ENCODE data around the gene STOML2.
A peak's percentile ranks its signal among the peaks of the same experiment; 100 is the strongest.

The STOML2 gene

DNA sequence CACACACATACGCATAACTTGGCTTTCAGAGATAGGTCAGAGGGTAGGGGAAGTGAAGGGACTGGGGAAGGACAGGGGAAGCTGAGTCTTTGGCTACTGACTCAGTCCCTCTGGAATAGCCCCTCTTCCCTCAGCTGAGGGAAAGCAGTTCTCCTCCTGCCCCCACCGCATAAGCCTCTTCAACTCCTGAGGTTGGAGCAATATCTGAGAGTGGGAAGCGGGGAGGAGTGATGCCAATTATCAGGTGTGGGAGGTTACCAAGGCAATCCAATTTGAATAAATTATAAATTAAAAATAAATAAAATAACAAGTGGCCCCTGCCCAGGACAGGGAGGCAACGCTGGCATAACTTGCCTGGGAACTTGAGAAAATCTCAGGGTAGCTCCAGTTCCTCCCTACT, 1.7 kb upstream of the STOML2 start:
- no peak for TF ChIP-seq JUND (IDR thresholded peaks at IDR 0.05; ENCODE audit: low read depth)
- no peak for DNase-seq (ENCODE audit: low read depth in 1 of 2, low spot score in 1 of 2)
- in situ Hi-C loops (cut with HindIII; ENCODE audit: low pct_unique_long_range_greater_than_20kb, low sequenced_read_pairs) = no loop called here

DNA sequence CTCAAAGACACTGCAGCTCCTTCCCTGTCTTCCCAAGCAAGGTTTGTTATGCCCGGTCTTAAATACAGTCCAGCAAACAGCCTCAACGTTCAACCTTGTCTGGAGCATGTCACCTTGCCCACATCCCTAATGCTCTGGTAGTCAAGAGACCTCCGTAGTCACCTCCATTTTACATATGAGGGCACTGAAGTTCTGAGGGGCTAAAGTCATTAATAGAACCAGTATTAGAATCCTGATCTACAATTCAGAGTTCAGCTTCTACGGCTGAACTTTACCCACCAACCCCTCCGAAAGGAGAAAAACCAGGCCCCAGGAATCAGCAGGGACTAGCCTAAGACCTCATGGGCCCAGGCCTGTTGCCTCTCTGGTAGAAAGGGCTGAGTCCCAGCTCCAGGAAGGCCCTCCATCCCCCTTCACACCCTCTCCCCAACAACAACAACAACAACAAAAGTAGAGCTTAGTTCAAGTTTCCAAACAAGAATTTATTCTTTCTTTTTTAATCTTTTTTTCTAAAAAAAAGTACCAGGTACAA, 795 bp upstream of the STOML2 start:
- DNase-seq (ENCODE audit: low read depth in 1 of 2, low spot score in 1 of 2) = no peak
- no peak for TF ChIP-seq JUND (IDR thresholded peaks at IDR 0.05; ENCODE audit: low read depth)
- in situ Hi-C loops (cut with HindIII; ENCODE audit: low pct_unique_long_range_greater_than_20kb, low sequenced_read_pairs) = no loop called here

DNA sequence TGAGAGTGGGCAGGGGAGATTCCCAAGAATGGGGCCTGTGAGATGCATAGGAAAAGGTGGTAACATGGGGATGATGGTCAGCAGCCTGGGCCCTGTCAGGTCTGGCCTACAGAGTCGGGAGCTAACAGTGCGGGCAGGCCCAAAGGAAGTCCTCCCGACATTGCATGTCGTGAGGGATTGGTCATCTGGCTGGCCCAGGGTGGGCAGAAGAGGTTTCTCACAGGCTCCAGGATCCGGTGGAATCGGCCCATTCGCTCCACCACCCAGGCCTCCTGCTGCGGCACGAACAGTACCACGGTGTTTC, 514 bp downstream of the STOML2 start:
- no peak for DNase-seq (ENCODE audit: low read depth in 1 of 2, low spot score in 1 of 2)
- in situ Hi-C loops (cut with HindIII; ENCODE audit: low pct_unique_long_range_greater_than_20kb, low sequenced_read_pairs) = no loop called here
- no peak for TF ChIP-seq JUND (IDR thresholded peaks at IDR 0.05; ENCODE audit: low read depth)

DNA sequence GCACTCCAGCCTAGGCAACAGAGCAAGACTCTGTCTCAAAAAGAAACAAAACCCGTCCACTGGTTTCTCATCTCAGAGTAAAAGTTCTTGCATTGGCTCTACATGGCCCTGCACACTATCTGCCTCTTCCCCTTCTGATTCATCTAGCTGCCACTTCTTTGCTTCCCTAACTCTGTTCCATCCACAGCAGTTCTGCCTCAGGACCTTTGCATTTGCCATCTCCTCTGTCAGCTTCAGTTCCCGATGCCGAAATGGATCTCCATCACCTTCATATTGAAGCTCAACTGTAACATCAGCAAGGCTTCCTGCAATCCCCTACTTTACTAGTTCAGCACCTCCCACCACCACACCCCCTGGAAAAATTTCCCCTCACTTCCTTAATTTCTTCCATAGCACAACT, 5.4 kb downstream of the STOML2 start:
- no peak for TF ChIP-seq JUND (IDR thresholded peaks at IDR 0.05; ENCODE audit: low read depth)
- DNase-seq (ENCODE audit: low read depth in 1 of 2, low spot score in 1 of 2) = no peak
- in situ Hi-C loops (cut with HindIII; ENCODE audit: low pct_unique_long_range_greater_than_20kb, low sequenced_read_pairs) = no loop called here

DNA sequence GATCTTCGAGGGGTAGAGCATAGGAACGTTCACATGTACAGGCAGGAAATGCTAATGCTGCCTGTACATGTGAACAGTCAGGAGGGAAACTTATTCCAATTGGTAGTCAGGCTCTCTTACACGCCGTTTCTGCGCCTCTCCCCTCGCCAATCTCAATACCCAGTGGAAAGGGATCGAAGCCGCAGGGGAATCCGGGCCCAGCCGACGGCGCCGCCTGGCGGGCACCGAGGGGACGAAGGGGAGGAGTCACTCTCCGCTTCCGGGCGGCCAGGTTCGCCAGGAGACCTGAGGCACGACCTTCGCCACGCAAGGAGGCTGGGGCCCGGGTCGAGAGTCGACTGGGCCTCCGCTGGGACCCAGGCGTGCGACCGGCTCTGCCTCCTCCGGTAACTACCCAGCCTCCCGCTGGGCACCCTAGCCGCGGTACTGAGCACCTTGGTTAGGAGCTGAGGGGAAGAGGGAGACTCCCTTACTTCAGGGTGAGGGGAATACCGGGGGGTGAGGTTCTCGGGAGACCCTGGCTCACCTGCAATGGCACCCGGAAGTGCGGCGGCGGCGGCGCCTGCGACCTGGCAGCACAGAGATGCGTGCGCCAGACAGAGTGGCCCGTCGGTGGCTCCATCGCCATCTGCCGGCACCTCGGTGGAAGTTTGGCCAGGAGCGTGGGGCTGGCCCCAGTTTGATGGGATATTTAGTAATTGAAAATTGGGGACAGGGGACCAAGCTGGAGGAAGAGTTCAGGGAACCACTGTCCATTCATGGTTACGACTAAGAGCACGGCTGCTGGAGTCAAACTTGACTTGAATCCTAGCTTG, 6.7 kb downstream of the STOML2 start, which contains the start of gene PIGO:
PIGO (minus strand) TSS at position 557 of the 815 bp plus-strand sequence. CDS start 1,026 bp downstream, outside the sequence.
- DNase-seq (ENCODE audit: low read depth in 1 of 2, low spot score in 1 of 2) = peak; percentile 59 to 88
- in situ Hi-C loops (cut with HindIII; ENCODE audit: low pct_unique_long_range_greater_than_20kb, low sequenced_read_pairs) = no loop called here
- TF ChIP-seq JUND (IDR thresholded peaks at IDR 0.05; ENCODE audit: low read depth) = no peak

DNA sequence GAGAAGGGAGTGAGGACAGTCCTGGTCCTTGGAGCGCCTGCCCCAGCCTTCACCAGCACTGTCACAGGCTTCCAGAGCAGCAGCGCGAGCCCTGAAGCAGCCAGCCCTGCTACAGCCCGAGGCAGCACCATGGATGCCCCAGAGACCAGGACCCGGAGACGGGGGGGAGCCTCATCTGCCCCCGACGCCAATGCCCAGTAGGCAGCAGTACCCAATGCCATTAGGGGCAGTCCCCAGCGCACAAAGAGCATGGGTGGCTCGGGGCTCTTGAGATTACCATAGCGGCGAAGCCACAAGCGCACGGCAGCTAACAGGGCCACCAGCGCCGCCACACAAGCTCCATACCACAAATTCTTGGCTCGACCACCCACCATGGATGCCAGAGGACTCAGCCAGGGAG, 11.4 kb downstream of the STOML2 start:
- DNase-seq (ENCODE audit: low read depth in 1 of 2, low spot score in 1 of 2) = no peak
- in situ Hi-C loops (cut with HindIII; ENCODE audit: low pct_unique_long_range_greater_than_20kb, low sequenced_read_pairs) = no loop called here
- TF ChIP-seq JUND (IDR thresholded peaks at IDR 0.05; ENCODE audit: low read depth) = no peak

DNA sequence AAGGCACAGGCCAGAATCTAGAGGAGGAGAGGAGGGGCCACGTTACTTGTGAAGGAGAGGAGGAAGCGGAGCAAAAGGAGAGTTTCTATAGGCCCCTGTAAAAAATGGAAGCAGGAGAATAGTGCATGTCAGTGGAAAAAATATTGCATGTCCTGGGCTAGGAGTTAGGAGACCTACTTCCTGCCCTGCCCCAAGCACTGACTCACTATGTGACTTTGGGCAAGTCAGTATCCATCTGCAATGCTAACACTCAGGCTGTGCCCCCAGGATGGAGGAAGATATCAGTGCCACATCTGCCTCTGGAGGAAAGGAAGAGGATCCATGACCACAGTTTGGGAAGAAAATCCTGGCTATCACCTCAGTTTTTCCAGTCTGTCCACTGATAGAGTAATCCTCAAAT, 13.5 kb downstream of the STOML2 start:
- no peak for DNase-seq (ENCODE audit: low read depth in 1 of 2, low spot score in 1 of 2)
- in situ Hi-C loops (cut with HindIII; ENCODE audit: low pct_unique_long_range_greater_than_20kb, low sequenced_read_pairs) = no loop called here
- TF ChIP-seq JUND (IDR thresholded peaks at IDR 0.05; ENCODE audit: low read depth) = no peak

DNA sequence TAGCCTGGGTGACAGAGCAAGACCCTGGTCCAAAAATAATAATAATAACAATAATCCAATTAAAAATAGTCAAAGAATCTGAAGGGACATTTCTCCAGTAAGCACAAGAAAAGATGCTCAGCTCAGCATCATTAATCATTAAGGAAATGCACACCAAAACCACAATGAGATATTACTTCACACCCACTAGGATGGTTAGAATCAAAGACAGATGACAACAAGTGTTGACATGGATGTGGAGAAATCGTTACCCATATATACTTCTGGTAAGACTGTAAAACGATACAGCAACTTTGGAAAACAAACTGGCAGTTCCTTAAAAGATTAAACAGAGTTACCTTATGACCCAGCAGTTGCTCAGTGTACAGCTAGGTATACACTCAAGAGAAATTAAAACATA, 17.9 kb downstream of the STOML2 start:
- DNase-seq (ENCODE audit: low read depth in 1 of 2, low spot score in 1 of 2) = no peak
- TF ChIP-seq JUND (IDR thresholded peaks at IDR 0.05; ENCODE audit: low read depth) = no peak
- in situ Hi-C loops (cut with HindIII; ENCODE audit: low pct_unique_long_range_greater_than_20kb, low sequenced_read_pairs) = no loop called here

DNA sequence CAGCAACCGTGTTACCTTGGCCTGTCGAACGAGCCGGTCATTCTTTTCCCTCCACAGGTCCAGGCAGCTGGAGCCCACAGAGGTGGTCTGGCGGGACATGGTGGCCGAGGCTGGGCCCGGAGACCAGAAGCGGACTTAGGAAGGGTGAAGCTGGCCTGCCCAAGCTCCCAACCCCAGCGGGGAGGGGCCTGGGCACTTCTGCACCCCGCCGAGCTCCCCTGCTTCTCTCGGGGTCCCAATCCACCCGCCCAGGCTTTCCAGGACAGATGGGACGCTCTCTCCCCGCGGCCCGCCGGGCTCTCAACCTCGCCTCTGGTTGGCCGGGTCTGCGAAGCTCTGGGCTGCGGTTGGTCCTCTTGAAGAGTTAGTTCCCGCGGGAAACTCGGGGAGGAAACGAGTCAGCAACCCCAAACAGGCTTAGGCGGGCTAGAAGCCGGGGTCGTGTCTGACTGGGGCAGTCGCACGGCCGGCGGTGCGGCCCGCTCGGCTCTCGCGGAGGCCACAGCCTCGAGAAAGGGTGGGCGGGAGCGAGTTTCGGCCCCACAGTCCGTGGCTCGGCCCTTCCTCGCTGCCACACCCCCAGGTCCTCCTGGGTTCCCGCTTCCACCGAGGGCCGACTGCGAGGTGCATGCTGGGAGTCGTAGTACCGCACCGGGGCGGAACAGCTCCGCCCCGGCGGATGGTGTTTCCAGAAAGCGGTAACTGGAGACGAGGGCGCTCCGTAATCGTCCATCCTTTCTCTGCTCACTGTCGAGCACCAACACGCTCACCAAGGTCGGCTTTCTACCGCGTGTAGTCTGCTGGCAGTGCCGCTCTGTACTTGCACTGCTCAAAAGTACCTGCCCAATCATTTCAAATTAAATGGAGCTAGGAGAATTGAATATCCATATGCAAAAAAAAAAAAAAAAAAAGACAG, 23.2 kb downstream of the STOML2 start, which contains the start of gene FANCG:
FANCG (minus strand) TSS at position 517 of the 916 bp plus-strand sequence; CDS start at position 99, 418 bp downstream.
- in situ Hi-C loops (cut with HindIII; ENCODE audit: low pct_unique_long_range_greater_than_20kb, low sequenced_read_pairs) = no loop called here
- DNase-seq (ENCODE audit: low read depth in 1 of 2, low spot score in 1 of 2) = peak; percentile 72 to 92
- TF ChIP-seq JUND (IDR thresholded peaks at IDR 0.05; ENCODE audit: low read depth) = no peak

DNA sequence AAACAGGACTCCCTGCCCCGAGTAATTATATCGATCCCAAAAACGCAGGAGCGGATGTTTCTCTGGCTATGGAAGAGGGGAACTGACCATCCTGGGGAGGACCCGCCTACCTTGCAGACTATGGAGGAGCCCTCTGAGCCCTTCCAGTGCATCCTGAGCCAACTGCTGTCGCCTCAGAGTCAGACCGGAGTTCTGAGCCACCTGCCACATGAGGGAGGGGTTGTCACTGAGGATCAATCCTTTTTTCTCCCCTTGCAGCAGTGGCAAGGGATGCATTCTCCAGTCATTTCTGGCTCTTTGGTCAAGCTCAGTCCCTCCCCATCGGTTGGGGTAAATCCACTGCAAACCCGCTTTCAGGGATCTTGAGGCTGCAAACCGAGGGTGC, 23.9 kb downstream of the STOML2 start:
- in situ Hi-C loops (cut with HindIII; ENCODE audit: low pct_unique_long_range_greater_than_20kb, low sequenced_read_pairs) = no loop called here
- no peak for TF ChIP-seq JUND (IDR thresholded peaks at IDR 0.05; ENCODE audit: low read depth)
- no peak for DNase-seq (ENCODE audit: low read depth in 1 of 2, low spot score in 1 of 2)

DNA sequence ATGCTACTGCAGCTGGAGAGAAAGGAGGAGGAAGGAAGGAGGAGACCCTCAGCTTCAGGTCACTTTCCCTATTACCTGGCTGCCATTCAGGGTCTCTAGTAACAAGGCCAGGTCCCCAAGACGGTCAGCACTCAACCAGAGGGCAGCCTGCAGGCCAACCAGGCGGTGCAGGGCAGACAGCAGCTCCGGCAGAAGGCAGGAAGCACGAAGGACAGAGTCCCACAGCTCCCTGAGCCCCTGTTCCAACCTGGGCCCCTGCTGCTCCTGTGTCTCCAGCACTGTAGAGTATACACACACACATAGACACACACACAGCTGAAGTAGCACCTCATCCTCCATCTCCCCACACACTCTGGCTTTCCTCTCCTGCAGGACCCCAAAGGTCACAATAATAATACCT, 24.9 kb downstream of the STOML2 start:
- no peak for TF ChIP-seq JUND (IDR thresholded peaks at IDR 0.05; ENCODE audit: low read depth)
- DNase-seq (ENCODE audit: low read depth in 1 of 2, low spot score in 1 of 2) = no peak
- in situ Hi-C loops (cut with HindIII; ENCODE audit: low pct_unique_long_range_greater_than_20kb, low sequenced_read_pairs) = no loop called here

DNA sequence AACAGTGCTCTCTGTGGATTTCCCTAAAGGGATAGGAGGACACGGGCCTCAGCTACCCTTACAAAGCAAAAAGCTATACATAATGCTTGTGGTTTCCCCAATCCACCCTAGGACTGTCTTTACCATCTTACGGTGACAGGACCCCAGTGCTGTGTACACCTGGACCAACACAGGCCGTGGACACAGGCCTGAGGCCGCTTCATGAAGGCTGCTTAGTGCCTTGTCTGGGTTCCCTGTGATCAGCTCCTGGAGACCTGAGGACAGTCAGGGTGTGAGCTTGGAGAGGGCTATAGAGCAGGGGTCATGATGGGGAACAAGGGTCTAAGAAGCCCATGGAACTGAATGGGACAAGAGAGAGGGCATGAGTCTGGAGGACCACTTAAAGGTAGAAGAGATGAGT, 26.1 kb downstream of the STOML2 start:
- DNase-seq (ENCODE audit: low read depth in 1 of 2, low spot score in 1 of 2) = no peak
- no peak for TF ChIP-seq JUND (IDR thresholded peaks at IDR 0.05; ENCODE audit: low read depth)
- in situ Hi-C loops (cut with HindIII; ENCODE audit: low pct_unique_long_range_greater_than_20kb, low sequenced_read_pairs) = no loop called here

DNA sequence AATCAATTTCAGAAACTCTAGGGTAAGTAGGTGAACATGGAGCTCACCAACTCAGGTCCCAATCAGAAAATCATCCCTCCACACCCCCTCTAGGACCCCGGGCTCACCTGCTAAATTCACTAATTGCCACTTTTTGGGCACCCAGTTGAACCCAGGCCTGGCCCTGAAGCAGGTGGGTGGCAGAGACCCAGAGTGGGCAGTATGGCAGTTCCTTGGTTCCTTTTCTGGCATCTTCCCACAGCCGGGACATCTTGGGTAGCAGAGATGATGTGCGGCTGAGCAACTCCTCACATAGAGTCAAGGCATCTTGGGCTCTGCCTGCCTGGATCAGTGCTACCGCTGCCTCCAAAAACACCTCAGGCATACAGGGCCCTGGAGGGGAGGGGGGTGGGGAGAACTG, 27.6 kb downstream of the STOML2 start:
- DNase-seq (ENCODE audit: low read depth in 1 of 2, low spot score in 1 of 2) = no peak
- in situ Hi-C loops (cut with HindIII; ENCODE audit: low pct_unique_long_range_greater_than_20kb, low sequenced_read_pairs) = no loop called here
- TF ChIP-seq JUND (IDR thresholded peaks at IDR 0.05; ENCODE audit: low read depth) = no peak
